IPS DF 4.7 (cell line): Measurements from ENCODE around the gene CLDN7.

Experiments used
- DNase-seq: peaks from one replicate; pipeline ENCODE4 v3.0.0-alpha.2; 2013; ENCODE audit warnings: low spot score; ENCODE audit errors: extremely low read depth

Gene CLDN7

GRCh38 chr17:7238420-7239090 lies 23.7 kb downstream of the CLDN7 start:
- no peak for DNase-seq

- DNase-seq = no peak
These were observed 24.4 kb downstream of the CLDN7 start for GRCh38 chr17:7237761-7238419.

GRCh38 chr17:7237266-7237760 lies 25.0 kb downstream of the CLDN7 start:
- no peak for DNase-seq

GRCh38 chr17:7236808-7237207 lies 25.5 kb downstream of the CLDN7 start:
- DNase-seq = no peak

- DNase-seq = no peak
These were observed 26.3 kb downstream of the CLDN7 start for GRCh38 chr17:7235693-7236665.

- no peak for DNase-seq
These were observed 28.0 kb downstream of the CLDN7 start, which contains the start of gene DVL2 for GRCh38 chr17:7234083-7234951. TSS of gene DVL2 (minus strand) at chr17:7234517. CDS start at chr17:7234262, 255 bp downstream.

- DNase-seq = no peak
These were observed 28.6 kb downstream of the CLDN7 start for GRCh38 chr17:7233701-7234082.

- no peak for DNase-seq
These were observed 30.2 kb downstream of the CLDN7 start for GRCh38 chr17:7232114-7232513.

- no peak for DNase-seq
These were observed 32.8 kb downstream of the CLDN7 start for GRCh38 chr17:7229504-7229903.

- DNase-seq = no peak
These were observed 33.4 kb downstream of the CLDN7 start for GRCh38 chr17:7228920-7229319.

GRCh38 chr17:7226721-7227710 lies 35.3 kb downstream of the CLDN7 start:
- no peak for DNase-seq

GRCh38 chr17:7225711-7226331 lies 36.5 kb downstream of the CLDN7 start:
- DNase-seq = no peak

- no peak for DNase-seq
These were observed 37.6 kb downstream of the CLDN7 start for GRCh38 chr17:7224661-7225111.

GRCh38 chr17:7224110-7224509 lies 38.2 kb downstream of the CLDN7 start:
- no peak for DNase-seq

- DNase-seq = no peak
These were observed 38.9 kb downstream of the CLDN7 start for GRCh38 chr17:7223375-7223774.

- DNase-seq = no peak
These were observed 39.3 kb downstream of the CLDN7 start for GRCh38 chr17:7222972-7223292.

- DNase-seq = no peak
These were observed 39.9 kb downstream of the CLDN7 start for GRCh38 chr17:7222093-7222971.
